Measurements from ENCODE around the gene LRRC49.
"Not testable (repeated sequence)": the region's sequence is repeated elsewhere in the genome, so short reads cannot be mapped to it uniquely, and the experiment has no call there.

Gene LRRC49

GRCh38 chr15:71004506-71004905 is 111.9 kb downstream of the LRRC49 start:
- not testable (repeated sequence) for DNase-seq

GRCh38 chr15:71005895-71006294 is 113.3 kb downstream of the LRRC49 start:
- no peak for DNase-seq

GRCh38 chr15:71008250-71008870 is 115.7 kb downstream of the LRRC49 start:
- no peak for DNase-seq

GRCh38 chr15:71010472-71010871 is 117.8 kb downstream of the LRRC49 start:
- no peak for DNase-seq

GRCh38 chr15:71010997-71011396 is 118.4 kb downstream of the LRRC49 start:
- no peak for DNase-seq

- DNase-seq = no peak
Measured at GRCh38 chr15:71011503-71012155, 119.0 kb downstream of the LRRC49 start.

GRCh38 chr15:71013446-71013845 is 120.8 kb downstream of the LRRC49 start:
- DNase-seq = no peak

GRCh38 chr15:71015342-71015741 is 122.7 kb downstream of the LRRC49 start:
- DNase-seq = no peak

- not testable (repeated sequence) for DNase-seq
Measured at GRCh38 chr15:71031232-71031631, 138.6 kb downstream of the LRRC49 start.

- DNase-seq = not testable (repeated sequence)
Measured at GRCh38 chr15:71035478-71035877, 142.9 kb downstream of the LRRC49 start.

- DNase-seq = no peak
Measured at GRCh38 chr15:71042356-71042922, 149.8 kb downstream of the LRRC49 start.

- no peak for DNase-seq
Measured at GRCh38 chr15:71043373-71043772, 150.7 kb downstream of the LRRC49 start.

- no peak for DNase-seq
Measured at GRCh38 chr15:71044006-71044405, 151.4 kb downstream of the LRRC49 start.

- DNase-seq = not testable (repeated sequence)
Measured at GRCh38 chr15:71046146-71046545, 153.5 kb downstream of the LRRC49 start.

- DNase-seq = no peak
Measured at GRCh38 chr15:71048913-71049675, 156.5 kb downstream of the LRRC49 start.

GRCh38 chr15:71049706-71050422 is 157.2 kb downstream of the LRRC49 start:
- no peak for DNase-seq

GRCh38 chr15:71050461-71050860 is 157.8 kb downstream of the LRRC49 start:
- no peak for DNase-seq

- DNase-seq = no peak
Measured at GRCh38 chr15:71051539-71051938, 158.9 kb downstream of the LRRC49 start.

GRCh38 chr15:71052356-71052755 is 159.7 kb downstream of the LRRC49 start:
- no peak for DNase-seq

GRCh38 chr15:71054286-71054952 is 161.8 kb downstream of the LRRC49 start:
- DNase-seq = no peak

- no peak for DNase-seq
Measured at GRCh38 chr15:71055461-71055860, 162.8 kb downstream of the LRRC49 start.

- DNase-seq = no peak
Measured at GRCh38 chr15:71056111-71056510, 163.5 kb downstream of the LRRC49 start.

All from DMS79 (cell line).